Endothelial cell of umbilical vein (primary cell): ENCODE results near the gene NGEF. TPM values are rescaled to one million over a fixed set of nuclear protein-coding genes. Genes with fewer than 3 reads are reported as not detected.

Source experiments
- BruUV-seq: library from RNA; stranded (reverse); fragments of 400-500 nt; replicated peaks from 2 replicates; lab custom pipeline; 2021; lab: Mats Ljungman, UMichigan
- CTCF ChIA-PET: fragments of 300-600, 350-600 bp; sonication (Branson Sonifier 250); formaldehyde crosslinking; loops from one replicate; lab custom pipeline; 2021; ENCODE audit warnings: antibody characterized with exemption, inconsistent platforms; lab: Charles Lee
- POLR2A ChIA-PET: fragments of 300-600, 350-600 bp; sonication (Branson Sonifier 250); formaldehyde crosslinking; loops from one replicate; lab custom pipeline; 2021; ENCODE audit warnings: antibody characterized with exemption, inconsistent platforms; lab: Charles Lee
- DNase-seq: peaks from one replicate; pipeline ENCODE4 v3.0.0-alpha.2; 2011; ENCODE audit warnings: low read depth, low spot score
- FAIRE-seq: peaks from 2 replicates; lab custom pipeline; 2011; peaks lifted over from hg19 to GRCh38; lab: Jason Lieb, UNC
- H2AFZ ChIP-seq: 2 replicates; pipeline ENCODE4 v1.6.0; 2012; ENCODE audit warnings: low read depth, low read length, control low read depth, inconsistent platforms
- H3K27ac ChIP-seq: 2 replicates; pipeline ENCODE4 v1.5.1; 2011; ENCODE audit warnings: low read depth, mild to moderate bottlenecking, control low read depth, low read length, moderate library complexity; ENCODE audit not compliant: insufficient read depth
- H3K27me3 ChIP-seq, 2 experiments: 2 replicates each; pipeline versions ENCODE4 v1.6.0 to v1.6.1; 2011; ENCODE audit warnings: low read length in 2 of 2, mixed read lengths in 1 of 2; ENCODE audit not compliant: control insufficient read depth in 2 of 2, insufficient read depth in 2 of 2
- H3K36me3 ChIP-seq, 2 experiments: 2 replicates in 1 of 2; 3 replicates in 1 of 2; pipeline ENCODE4 v1.5.1; 2011; ENCODE audit warnings: low read length in 2 of 2, mild to moderate bottlenecking in 1 of 2, moderate library complexity in 1 of 2; ENCODE audit not compliant: control insufficient read depth in 2 of 2, insufficient read depth in 2 of 2; ENCODE audit errors: extremely low read depth in 1 of 2
- H3K4me1 ChIP-seq: 3 replicates; pipeline ENCODE4 v1.5.1; 2011; ENCODE audit warnings: mild to moderate bottlenecking, low read length; ENCODE audit not compliant: control insufficient read depth, insufficient read depth; ENCODE audit errors: extremely low read depth
- H3K4me2 ChIP-seq: 2 replicates; pipeline ENCODE4 v1.6.1; 2011; ENCODE audit warnings: low read length, control low read depth, mixed read lengths; ENCODE audit not compliant: insufficient read depth
- H3K4me3 ChIP-seq, 3 experiments: fragments of 200-600 bp in 1 of 3; sonication (generic), shearing (Covaris generic) in 1 of 3; replicated peaks in 1 of 3; 2 replicates each; pipeline ENCODE4 v1.5.1; 2011 to 2016; ENCODE audit warnings: control low read depth in 3 of 3, low read length in 3 of 3, mild to moderate bottlenecking in 2 of 3, inconsistent platforms in 1 of 3, low read depth in 1 of 3, moderate library complexity in 1 of 3; ENCODE audit not compliant: insufficient read depth in 1 of 3
- H3K79me2 ChIP-seq: 2 replicates; pipeline ENCODE4 v1.6.0; 2012; ENCODE audit warnings: low read length, inconsistent platforms; ENCODE audit not compliant: control insufficient read depth, insufficient read depth
- H3K9ac ChIP-seq: replicated peaks from 2 replicates; pipeline ENCODE3; 2011; ENCODE audit warnings: low read length, control low read depth; ENCODE audit not compliant: insufficient read depth; ENCODE audit errors: extremely low read depth
- H3K9me1 ChIP-seq: replicated peaks from 3 replicates; pipeline ENCODE4 v1.6.0; 2011; ENCODE audit warnings: mild to moderate bottlenecking, low read length; ENCODE audit not compliant: control insufficient read depth, insufficient read depth; ENCODE audit errors: extremely low read depth
- H3K9me3 ChIP-seq: replicated peaks from 2 replicates; pipeline ENCODE4 v1.5.1; 2012; ENCODE audit warnings: low read length, inconsistent platforms; ENCODE audit not compliant: control insufficient read depth, insufficient read depth
- H4K20me1 ChIP-seq: replicated peaks from 2 replicates; pipeline ENCODE3; 2011; ENCODE audit warnings: mild to moderate bottlenecking, low read length; ENCODE audit not compliant: control insufficient read depth, insufficient read depth; ENCODE audit errors: extremely low read depth
- CTCF ChIP-seq, 2 donors: IDR thresholded peaks; 1 replicate in 1 of 2; 2 replicates in 1 of 2; pipeline ENCODE4 v1.5.1; 2011; ENCODE audit warnings: low read length in 2 of 2, mild to moderate bottlenecking in 2 of 2, moderate library complexity in 2 of 2, control low read depth in 1 of 2, inconsistent platforms in 1 of 2, low read depth in 1 of 2; ENCODE audit not compliant: insufficient read depth in 1 of 2; ENCODE audit errors: extremely low read depth in 1 of 2
- EZH2 ChIP-seq: IDR thresholded peaks from 2 replicates; pipeline ENCODE4 v1.6.1; 2012; ENCODE audit warnings: borderline replicate concordance, low read depth, mild to moderate bottlenecking, moderate library complexity, low read length, inconsistent platforms; ENCODE audit not compliant: severe bottlenecking
- FOS ChIP-seq: IDR thresholded peaks from 2 replicates; pipeline ENCODE4 v1.6.1; 2011; ENCODE audit warnings: mild to moderate bottlenecking, low read length, moderate library complexity, borderline replicate concordance; ENCODE audit not compliant: insufficient read depth
- GATA2 ChIP-seq: IDR thresholded peaks from 2 replicates; pipeline ENCODE4 v1.7.0; 2011; ENCODE audit warnings: low read depth, mild to moderate bottlenecking, moderate library complexity, mixed read lengths, low read length; ENCODE audit not compliant: insufficient read length, insufficient read depth
- JUN ChIP-seq: IDR thresholded peaks from 2 replicates; pipeline ENCODE4 v1.6.1; 2011; ENCODE audit warnings: borderline replicate concordance, low read depth; ENCODE audit not compliant: insufficient read length, insufficient read depth
- MYC ChIP-seq: IDR thresholded peaks from one replicate; pipeline ENCODE4 v1.6.1; 2011; ENCODE audit warnings: mild to moderate bottlenecking, low read depth, low read length
- POLR2A ChIP-seq: IDR thresholded peaks from 2 replicates; pipeline ENCODE4 v1.6.1; 2012; ENCODE audit warnings: low read depth, mild to moderate bottlenecking, control low read depth, low read length
- POLR2AphosphoS5 ChIP-seq: IDR thresholded peaks from 2 replicates; pipeline ENCODE4 v1.6.1; 2012; ENCODE audit warnings: low read depth, mild to moderate bottlenecking, control low read depth, low read length, moderate library complexity; ENCODE audit not compliant: insufficient read depth
- dilution Hi-C: fragments of 300-500 bp; cut with MboI; formaldehyde crosslinking; loops from one replicate; pipeline ENCODE4 v1.15.0; 2019; ENCODE audit warnings: low sequenced_read_pairs; ENCODE audit not compliant: extremely low pct_ligation_motif_present
- intact Hi-C: fragments of 100-400 bp; cut with micrococcal nuclease; formaldehyde crosslinking; loops from one replicate; pipeline ENCODE4 v1.10.0; 2022
- polyA plus RNA-seq, 4 experiments: library from polyadenylated mRNA; depleted of rRNA in 3 of 4; stranded (reverse) in 3 of 4; unstranded in 1 of 4; fragments of >200 nt; gene quantifications; 2 replicates each; pipeline versions ENCODE4 v1.2.1 to v1.2.3, GENCODE V29; 2011 to 2012; ENCODE audit warnings: missing spikeins in 1 of 4
- total RNA-seq: library from RNA; stranded (reverse); gene quantifications from 2 replicates; pipeline ENCODE4 v1.2.3, GENCODE V29; 2021
- TF ChIP-seq, protein P1 (sequence below): IDR thresholded peaks from 2 replicates; pipeline ENCODE4 v1.6.1; 2011; ENCODE audit not compliant: insufficient read depth, insufficient read length

Gene NGEF
- total and polyA plus RNA-seq, 2 donors (not counting 3 experiments of a cell fraction or from before 2014, with no cell fraction given) = 0.22 to 0.41 TPM

- H3K4me2 ChIP-seq = no peak overlapping the region
- intact Hi-C loops = loop anchor here (10.0 kb wide), 1 partner anchor 175 kb away; no protein-coding TSS in a partner anchor
- TF ChIP-seq CTCF (IDR thresholded peaks at IDR 0.05; ENCODE audit: extremely low read depth in 1 of 2, insufficient read depth in 1 of 2, low read depth in 1 of 2, low read length in 2 of 2) (no peak), POLR2A (no peak), FOS (no peak), JUN (no peak), POLR2AphosphoS5 (no peak), GATA2 (no peak), MYC (no peak), EZH2 (no peak)
- TF ChIP-seq, protein P1, sequence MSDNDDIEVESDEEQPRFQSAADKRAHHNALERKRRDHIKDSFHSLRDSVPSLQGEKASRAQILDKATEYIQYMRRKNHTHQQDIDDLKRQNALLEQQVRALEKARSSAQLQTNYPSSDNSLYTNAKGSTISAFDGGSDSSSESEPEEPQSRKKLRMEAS = no peak
These were observed 133.2 kb downstream of the NGEF start for GRCh38 chr2:232879618-232880494.

More at GRCh38 chr2:232879618-232880494, 133.2 kb downstream of the NGEF start:
- H3K27ac ChIP-seq = no peak overlapping the region
- no peaks in the 10 kb centered on the region for H3K4me1 ChIP-seq
- no peak for DNase-seq
- H3K9me1 ChIP-seq = no peaks in the 10 kb centered on the region
- dilution Hi-C loops = no loop called here
- H3K9ac ChIP-seq = no peak overlapping the region
- H3K9me3 ChIP-seq = no peaks in the 10 kb centered on the region
- no peaks in the 10 kb centered on the region for H3K36me3 ChIP-seq
- no peak for FAIRE-seq
- POLR2A ChIA-PET = no interaction called here
- BruUV-seq = no TSS peak
- no peaks in the 10 kb centered on the region for H3K79me2 ChIP-seq
- H3K27me3 ChIP-seq = no peaks in the 10 kb centered on the region
- H3K4me3 ChIP-seq = no peak overlapping the region
- H4K20me1 ChIP-seq = no peaks in the 10 kb centered on the region
- CTCF ChIA-PET = interaction anchor here (1.4 kb wide), 1 partner anchor 149 kb away, joined by 5 read pairs; no protein-coding TSS in a partner anchor
- H2AFZ ChIP-seq = no peak overlapping the region
